Measurements from ENCODE around the gene MCAT.

- TF ChIP-seq CTCF (IDR thresholded peaks at IDR 0.05) (no peak), POLR2AphosphoS5 (IDR thresholded peaks at IDR 0.05) (no peak)
Measured at GRCh38 chr22:43126501-43127165, 16.6 kb downstream of the MCAT start.

All from prostate gland (tissue), 2 donors.